H1 (cell line): ENCODE data around the gene S100A11. TPM values are rescaled to one million over a fixed set of nuclear protein-coding genes. Genes with fewer than 3 reads are reported as not detected.

Experiments
- CTCF ChIA-PET: fragments of 300-600 bp; sonication (Branson Sonifier 250); formaldehyde crosslinking; loops from one replicate; lab custom pipeline; 2021; ENCODE audit not compliant: partially characterized antibody; lab: Charles Lee
- POLR2A ChIA-PET: fragments of 300-600 bp; sonication (Branson Sonifier 250); formaldehyde crosslinking; loops from one replicate; lab custom pipeline; 2021; ENCODE audit warnings: inconsistent platforms; ENCODE audit not compliant: partially characterized antibody; lab: Charles Lee
- DNase-seq, 2 experiments: peaks; one replicate each; pipeline versions ENCODE4 v3.0.0 to v3.0.0-alpha.2; 2010 to 2022; ENCODE audit warnings: low spot score in 2 of 2, low read depth in 1 of 2, mixed read lengths in 1 of 2
- FAIRE-seq: peaks from 2 replicates; lab custom pipeline; 2011; peaks lifted over from hg19 to GRCh38; lab: Jason Lieb, UNC
- H2AFZ ChIP-seq: 2 replicates; pipeline ENCODE4 v1.8.1; 2012; ENCODE audit warnings: low read length, inconsistent platforms
- H2AK5ac ChIP-seq: 2 replicates; pipeline ENCODE4 v1.6.1; 2013; ENCODE audit warnings: low read depth, low read length
- H2BK120ac ChIP-seq: replicated peaks from 2 replicates; pipeline ENCODE3; 2013; ENCODE audit warnings: low read depth, low read length, inconsistent platforms
- H2BK12ac ChIP-seq: 2 replicates; pipeline ENCODE4 v1.6.1; 2013; ENCODE audit warnings: low read depth, low read length
- H2BK15ac ChIP-seq: 2 replicates; pipeline ENCODE4 v1.6.1; 2013; ENCODE audit warnings: low read length
- H2BK20ac ChIP-seq: 2 replicates; pipeline ENCODE4 v1.6.1; 2013; ENCODE audit warnings: low read length
- H2BK5ac ChIP-seq: 2 replicates; pipeline ENCODE4 v1.6.1; 2013; ENCODE audit warnings: low read depth, low read length
- H3K14ac ChIP-seq: 2 replicates; pipeline ENCODE4 v1.6.1; 2013; ENCODE audit warnings: inconsistent platforms; ENCODE audit not compliant: insufficient read length
- H3K18ac ChIP-seq: 2 replicates; pipeline ENCODE4 v1.6.1; 2013; ENCODE audit warnings: low read length; ENCODE audit errors: extremely low read depth
- H3K23ac ChIP-seq: 2 replicates; pipeline ENCODE4 v1.6.1; 2013; ENCODE audit warnings: inconsistent platforms; ENCODE audit not compliant: insufficient read length
- H3K23me2 ChIP-seq: 2 replicates; pipeline ENCODE4 v1.6.1; 2013; ENCODE audit warnings: low read depth, low read length
- H3K27ac ChIP-seq: 2 replicates; pipeline ENCODE4 v1.6.1; 2011; ENCODE audit warnings: low read depth, low read length, inconsistent platforms
- H3K27me3 ChIP-seq, 4 experiments: replicated peaks in 1 of 4; 1 replicate in 1 of 4; 2 replicates in 3 of 4; pipeline versions ENCODE4 v1.6.1 to v1.8.1; 2011 to 2013; ENCODE audit warnings: low read length in 3 of 4, mild to moderate bottlenecking in 3 of 4, inconsistent platforms in 2 of 4, mixed read lengths in 2 of 4, moderate library complexity in 1 of 4; ENCODE audit not compliant: control insufficient read depth in 3 of 4, insufficient read depth in 3 of 4; ENCODE audit errors: extremely low read depth in 1 of 4
- H3K36me3 ChIP-seq, 4 experiments: 2 replicates each; pipeline versions ENCODE4 v1.6.1 to v1.8.1; 2011 to 2013; ENCODE audit warnings: mild to moderate bottlenecking in 4 of 4, low read length in 3 of 4, moderate library complexity in 2 of 4, control low read depth in 1 of 4, inconsistent platforms in 1 of 4; ENCODE audit not compliant: insufficient read depth in 4 of 4, control insufficient read depth in 2 of 4
- H3K4ac ChIP-seq: replicated peaks from 2 replicates; pipeline ENCODE3; 2013; ENCODE audit warnings: low read length, low read depth, mixed read lengths, inconsistent platforms; ENCODE audit not compliant: insufficient read length
- H3K4me1 ChIP-seq, 4 experiments: replicated peaks in 1 of 4; 1 replicate in 1 of 4; 2 replicates in 3 of 4; pipeline versions ENCODE4 v1.6.1 to v1.8.1; 2011 to 2013; ENCODE audit warnings: low read length in 3 of 4, inconsistent platforms in 2 of 4, mixed read lengths in 1 of 4; ENCODE audit not compliant: insufficient read depth in 4 of 4, control insufficient read depth in 3 of 4
- H3K4me2 ChIP-seq, 2 experiments: 2 replicates each; pipeline versions ENCODE4 v1.6.1 to v1.8.1; 2011 to 2013; ENCODE audit warnings: low read depth in 2 of 2, low read length in 2 of 2, control low read depth in 1 of 2, inconsistent platforms in 1 of 2, mild to moderate bottlenecking in 1 of 2; ENCODE audit not compliant: insufficient read depth in 1 of 2
- H3K4me3 ChIP-seq, 4 experiments: fragments of 200-600, 300-600 bp in 1 of 4; sonication (generic), shearing (Covaris generic), sonication (Bioruptor Twin) in 1 of 4; 2 replicates each; pipeline versions ENCODE4 v1.5.1 to v1.8.1; 2011 to 2016; ENCODE audit warnings: low read length in 4 of 4, low read depth in 3 of 4, control low read depth in 2 of 4, inconsistent platforms in 2 of 4, mild to moderate bottlenecking in 2 of 4, mixed read lengths in 1 of 4, moderate library complexity in 1 of 4; ENCODE audit not compliant: insufficient read depth in 2 of 4; ENCODE audit errors: extremely low read depth in 1 of 4
- H3K56ac ChIP-seq: replicated peaks from 2 replicates; pipeline ENCODE3; 2013; ENCODE audit warnings: low read depth, mild to moderate bottlenecking, mixed read lengths, low read length, inconsistent platforms; ENCODE audit not compliant: insufficient read length
- H3K79me1 ChIP-seq: 2 replicates; pipeline ENCODE4 v1.6.1; 2013; ENCODE audit warnings: low read depth, low read length, control low read depth
- H3K79me2 ChIP-seq, 2 experiments: 2 replicates each; pipeline versions ENCODE4 v1.6.1 to v1.8.1; 2012 to 2013; ENCODE audit warnings: low read length in 2 of 2, mild to moderate bottlenecking in 2 of 2, inconsistent platforms in 1 of 2; ENCODE audit not compliant: insufficient read depth in 2 of 2, control insufficient read depth in 1 of 2
- H3K9ac ChIP-seq, 4 experiments: replicated peaks in 1 of 4; 1 replicate in 1 of 4; 2 replicates in 3 of 4; pipeline versions ENCODE4 v1.6.1 to v1.8.1; 2011 to 2013; ENCODE audit warnings: low read depth in 3 of 4, low read length in 3 of 4, control low read depth in 2 of 4, mild to moderate bottlenecking in 2 of 4, moderate library complexity in 2 of 4, inconsistent platforms in 1 of 4; ENCODE audit errors: extremely low read depth in 1 of 4
- H3K9me3 ChIP-seq, 2 experiments: 2 replicates each; pipeline versions ENCODE4 v1.6.1 to v1.8.1; 2012 to 2013; ENCODE audit warnings: mild to moderate bottlenecking in 2 of 2, moderate library complexity in 2 of 2, control low read depth in 1 of 2, inconsistent platforms in 1 of 2, low read depth in 1 of 2, low read length in 1 of 2, mixed read lengths in 1 of 2; ENCODE audit not compliant: insufficient read depth in 2 of 2
- H4K20me1 ChIP-seq, 2 experiments: replicated peaks in 1 of 2; 2 replicates each; pipeline versions ENCODE3 to v1.8.1; 2011 to 2013; ENCODE audit warnings: inconsistent platforms in 2 of 2, low read length in 2 of 2, mild to moderate bottlenecking in 1 of 2; ENCODE audit not compliant: insufficient read depth in 2 of 2, control insufficient read depth in 1 of 2
- H4K5ac ChIP-seq: 2 replicates; pipeline ENCODE4 v1.6.1; 2013; ENCODE audit warnings: low read length, low read depth, mixed read lengths, inconsistent platforms; ENCODE audit not compliant: insufficient read length
- H4K8ac ChIP-seq: 2 replicates; pipeline ENCODE4 v1.8.0; 2013; ENCODE audit warnings: mild to moderate bottlenecking, moderate library complexity, low read length, inconsistent platforms; ENCODE audit not compliant: insufficient read depth; ENCODE audit errors: extremely low read depth
- H4K91ac ChIP-seq: replicated peaks from 2 replicates; pipeline ENCODE3; 2013; ENCODE audit warnings: low read length, mixed read lengths, inconsistent platforms; ENCODE audit not compliant: insufficient read length
- BRCA1 ChIP-seq: IDR thresholded peaks from 2 replicates; pipeline ENCODE4 v1.6.1; 2012; ENCODE audit warnings: low read depth, low read length, improper control_type of control experiment
- CREB1 ChIP-seq: IDR thresholded peaks from 2 replicates; pipeline ENCODE4 v1.6.1; 2012; ENCODE audit warnings: inconsistent platforms
- EZH2 ChIP-seq: fragments of 200-600 bp; sonication (generic); IDR thresholded peaks from 2 replicates; pipeline ENCODE4 v1.7.1; 2012; ENCODE audit warnings: low read depth, mild to moderate bottlenecking, moderate library complexity, low read length, inconsistent platforms; ENCODE audit not compliant: severe bottlenecking
- PHF8 ChIP-seq: fragments of 200-600 bp; sonication (generic); conservative IDR thresholded peaks from 2 replicates; pipeline ENCODE4 v1.7.1; 2012; ENCODE audit warnings: low read depth, mild to moderate bottlenecking, inconsistent platforms, low read length, moderate library complexity
- TBP ChIP-seq: IDR thresholded peaks from 2 replicates; pipeline ENCODE4 v1.6.1; 2011; ENCODE audit warnings: low read depth, low read length, improper control_type of control experiment
- WGBS, 2 experiments: shearing (Covaris generic) in 1 of 2; methylation state at CpG; one replicate each; pipeline versions ENCODE4 v1.1.6 to v1.1.7; 2013 to 2015; ENCODE audit warnings: low lambda C conversion rate in 2 of 2, mixed read lengths in 2 of 2, inconsistent platforms in 1 of 2, low coverage in 1 of 2, missing lambda C conversion rate in 1 of 2; ENCODE audit not compliant: insufficient replicate concordance in 2 of 2, insufficient coverage in 1 of 2, insufficient read length in 1 of 2; ENCODE audit errors: extremely low coverage in 1 of 2, missing lambda C conversion rate in 1 of 2; 5-methylcytosine and 5-hydroxymethylcytosine counted together
- polyA plus RNA-seq, 7 experiments: library from polyadenylated mRNA; depleted of rRNA in 3 of 7; stranded (reverse) in 5 of 7; unstranded in 2 of 7; fragments of >200 nt in 5 of 7; fragments of 200-250 nt in 2 of 7; gene quantifications; 1 replicate in 5 of 7; 2 replicates in 1 of 7; 4 replicates in 1 of 7; pipeline versions ENCODE4 v1.2.1 to v1.2.3, GENCODE V29; 2011 to 2013; ENCODE audit warnings: missing spikeins in 2 of 7, mixed read lengths in 2 of 7
- total RNA-seq: library from RNA; stranded (reverse); fragmentation: NEBNext Ultra II Directional; extraction: Animal tissue kit (Norgen Biotek cat#: 25700); gene quantifications from 2 replicates; pipeline ENCODE4 v1.2.1, GENCODE V29; 2021

Gene S100A11
- total and polyA plus RNA-seq, 2 of the 8 experiments (the other 6 are each of a cell fraction or from before 2014, with no cell fraction given) = 120 to 343 TPM

GRCh38 chr1:152002960-152003359, 33.8 kb downstream of the S100A11 start:
- Histone ChIP-seq H3K4me1 (peaks cover 0 to 4% (median 0%) of the 10 kb centered on the region in 4 experiments; a peak in 1 of 7 replicates), H3K23me2 (no peaks in the 10 kb centered on the region), H3K79me1 (no peaks in the 10 kb centered on the region), H3K4me2 (no peak overlapping the region), H2BK5ac (no peak overlapping the region), H3K18ac (no peak overlapping the region), H2BK15ac (no peak overlapping the region), H3K27me3 (no peaks in the 10 kb centered on the region), H2AFZ (no peak overlapping the region), H3K56ac (no peak overlapping the region), H3K4me3 (no peak overlapping the region), H4K8ac (no peak overlapping the region), H3K36me3 (no peaks in the 10 kb centered on the region), H2BK120ac (no peak overlapping the region), H4K91ac (no peak overlapping the region), H4K20me1 (no peaks in the 10 kb centered on the region), H2BK12ac (no peak overlapping the region), H3K23ac (no peak overlapping the region), H3K27ac (no peak overlapping the region), H2BK20ac (no peak overlapping the region), H3K79me2 (no peaks in the 10 kb centered on the region), H3K4ac (no peak overlapping the region), H3K9me3 (no peaks in the 10 kb centered on the region), H4K5ac (no peak overlapping the region), H3K9ac (no peak overlapping the region), H2AK5ac (no peak overlapping the region), H3K14ac (no peak overlapping the region)
- WGBS, 2 experiments = 89% methylated on average over 3 of the region's 3 CpGs; no CpG with 5 or more reads in 1 of the 2 experiments
- DNase-seq = no peak
- FAIRE-seq = no peak
- POLR2A ChIA-PET = no interaction called here
- CTCF ChIA-PET = interaction anchor here (0.9 to 31.0 kb wide), 15 partner anchors 8 to 282 kb away, joined by 3 to 553 read pairs (median 27); partner anchors contain the start of gene S100A11
- TF ChIP-seq EZH2 (no peak), PHF8 (no peak), BRCA1 (no peak), CREB1 (no peak), TBP (no peak)
